KOPT-K1 (cell line): ENCODE results near the gene OBSCN.

Experiments used
- H3K27ac ChIP-seq: fragments of 200-600 bp; sonication (generic); 2 replicates; pipeline ENCODE4 v1.5.1; 2016; ENCODE audit warnings: antibody characterized with exemption, mild to moderate bottlenecking, low read depth, low read length; ENCODE audit not compliant: poor library complexity, severe bottlenecking
- H3K36me3 ChIP-seq: fragments of 200-600 bp; sonication (generic); 2 replicates; pipeline ENCODE4 v1.5.1; 2017; ENCODE audit warnings: antibody characterized with exemption, mild to moderate bottlenecking, low read length, moderate library complexity; ENCODE audit not compliant: insufficient read depth
- H3K9me3 ChIP-seq: fragments of 200-600 bp; sonication (generic); 2 replicates; pipeline ENCODE4 v1.5.1; 2017; ENCODE audit warnings: antibody characterized with exemption, low read length, mild to moderate bottlenecking; ENCODE audit not compliant: insufficient read depth, poor library complexity, severe bottlenecking

Gene OBSCN

GRCh38 chr1:228329887-228330286, 122.0 kb downstream of the OBSCN start:
- peaks cover 8% of the 10 kb centered on the region; the same call in 1 of the 2 replicates for H3K36me3 ChIP-seq
- H3K27ac ChIP-seq: no peak overlapping the region
- peaks cover 4% of the 10 kb centered on the region for H3K9me3 ChIP-seq

- H3K9me3 ChIP-seq: no peaks in the 10 kb centered on the region
- peaks cover 7% of the 10 kb centered on the region; the same call in 1 of the 2 replicates for H3K36me3 ChIP-seq
- H3K27ac ChIP-seq: no peak overlapping the region
These were observed 125.2 kb downstream of the OBSCN start for GRCh38 chr1:228332797-228333738.

- Histone ChIP-seq H3K36me3 (peaks cover 7% of the 10 kb centered on the region; the same call in 1 of the 2 replicates), H3K27ac (no peak overlapping the region), H3K9me3 (no peaks in the 10 kb centered on the region)
These were observed 125.9 kb downstream of the OBSCN start for GRCh38 chr1:228333739-228334115.

GRCh38 chr1:228334226-228334935, 126.5 kb downstream of the OBSCN start:
- Histone ChIP-seq H3K9me3 (no peaks in the 10 kb centered on the region), H3K27ac (no peak overlapping the region), H3K36me3 (peaks cover 13% of the 10 kb centered on the region; the same call in 1 of the 2 replicates)

GRCh38 chr1:228334954-228335353, 127.1 kb downstream of the OBSCN start:
- Histone ChIP-seq H3K36me3 (peaks cover 19% of the 10 kb centered on the region; the same call in 1 of the 2 replicates), H3K27ac (no peak overlapping the region), H3K9me3 (no peaks in the 10 kb centered on the region)

- Histone ChIP-seq H3K9me3 (no peaks in the 10 kb centered on the region), H3K27ac (no peak overlapping the region), H3K36me3 (peaks cover 19% of the 10 kb centered on the region; the same call in 1 of the 2 replicates)
These were observed 127.8 kb downstream of the OBSCN start for GRCh38 chr1:228335406-228336307.

- H3K9me3 ChIP-seq: no peaks in the 10 kb centered on the region
- peaks cover 19% of the 10 kb centered on the region; the same call in 1 of the 2 replicates for H3K36me3 ChIP-seq
These were observed 128.6 kb downstream of the OBSCN start for GRCh38 chr1:228336308-228337030.

GRCh38 chr1:228337031-228337564, 129.3 kb downstream of the OBSCN start:
- H3K27ac ChIP-seq: no peak overlapping the region
- H3K36me3 ChIP-seq: peaks cover 19% of the 10 kb centered on the region; the same call in 1 of the 2 replicates
- no peaks in the 10 kb centered on the region for H3K9me3 ChIP-seq

More at GRCh38 chr1:228336308-228337030, 128.6 kb downstream of the OBSCN start:
- no peak overlapping the region for H3K27ac ChIP-seq

- Histone ChIP-seq H3K36me3 (peaks cover 19% of the 10 kb centered on the region; the same call in 1 of the 2 replicates), H3K27ac (no peak overlapping the region), H3K9me3 (no peaks in the 10 kb centered on the region)
These were observed 130.1 kb downstream of the OBSCN start for GRCh38 chr1:228337711-228338520.

GRCh38 chr1:228338521-228339051, 130.7 kb downstream of the OBSCN start:
- no peak overlapping the region for H3K27ac ChIP-seq
- H3K9me3 ChIP-seq: no peaks in the 10 kb centered on the region
- H3K36me3 ChIP-seq: peaks cover 17% of the 10 kb centered on the region; the same call in 1 of the 2 replicates

- no peaks in the 10 kb centered on the region for H3K9me3 ChIP-seq
- H3K27ac ChIP-seq: no peak overlapping the region
- peaks cover 12% of the 10 kb centered on the region; the same call in 1 of the 2 replicates for H3K36me3 ChIP-seq
These were observed 131.3 kb downstream of the OBSCN start for GRCh38 chr1:228339059-228339704.

GRCh38 chr1:228339766-228340685, 132.2 kb downstream of the OBSCN start:
- H3K27ac ChIP-seq: no peak overlapping the region
- H3K36me3 ChIP-seq: peaks cover 12% of the 10 kb centered on the region; the same call in 1 of the 2 replicates
- H3K9me3 ChIP-seq: no peaks in the 10 kb centered on the region
